Chondrocyte (in vitro differentiated cells): Measurements from ENCODE around the gene NFKBIE. TPM values are rescaled to one million over a fixed set of nuclear protein-coding genes. Genes with fewer than 3 reads are reported as not detected.

Experiments used
- DNase-seq: peaks from one replicate; pipeline ENCODE4 v3.0.0; 2021; ENCODE audit warnings: mixed read lengths, low spot score
- H3K27ac Mint-ChIP-seq: one replicate; pipeline ENCODE4 v1.8.0; 2021; ENCODE audit warnings: mild to moderate bottlenecking, moderate library complexity, mixed read lengths; ENCODE audit not compliant: unreplicated experiment
- H3K27me3 Mint-ChIP-seq: 2 replicates; pipeline ENCODE4 v1.8.0; 2021; ENCODE audit warnings: low read depth, mixed read lengths
- H3K36me3 Mint-ChIP-seq: 2 replicates; pipeline ENCODE4 v1.8.0; 2021; ENCODE audit warnings: low read depth, mixed read lengths
- H3K4me1 Mint-ChIP-seq: 2 replicates; pipeline ENCODE4 v1.8.0; 2021; ENCODE audit warnings: low read depth, mild to moderate bottlenecking, mixed read lengths
- H3K4me3 Mint-ChIP-seq: one replicate; pipeline ENCODE4 v1.8.0; 2021; ENCODE audit warnings: mild to moderate bottlenecking, moderate library complexity, mixed read lengths; ENCODE audit not compliant: unreplicated experiment
- H3K9me3 Mint-ChIP-seq: 2 replicates; pipeline ENCODE4 v1.8.0; 2021; ENCODE audit warnings: low read depth, mixed read lengths
- CTCF ChIP-seq: fragments of 200-600 bp; sonication (generic); IDR thresholded peaks from 2 replicates; pipeline ENCODE4 v1.5.0; 2021; ENCODE audit warnings: antibody characterized with exemption, mild to moderate bottlenecking, moderate library complexity
- total RNA-seq: library from RNA; stranded (reverse); gene quantifications from 3 replicates; pipeline ENCODE4 v1.2.1, GENCODE V29; 2021

NFKBIE gene
- total RNA-seq, 1 donor from 2014 or later: 6.2 TPM

- H3K27me3 Mint-ChIP-seq: no peaks in the 10 kb centered on the region
- H3K27ac Mint-ChIP-seq: peak overlapping the region; percentile 62
- no peaks in the 10 kb centered on the region for H3K9me3 Mint-ChIP-seq
- peaks cover 81% of the 10 kb centered on the region for H3K4me1 Mint-ChIP-seq
- H3K36me3 Mint-ChIP-seq: peaks cover 59% of the 10 kb centered on the region
- no peak overlapping the region for H3K4me3 Mint-ChIP-seq
- peak; percentile 64 for DNase-seq
- TF ChIP-seq CTCF: peak; percentile 78
These were observed 11.8 kb downstream of the NFKBIE start for GRCh38 chr6:44253307-44254101.

- DNase-seq: peak; percentile 29
- Mint-ChIP-seq H3K4me1 (peaks cover 79% of the 10 kb centered on the region), H3K27ac (peak overlapping the region; percentile 69), H3K27me3 (no peaks in the 10 kb centered on the region), H3K4me3 (no peak overlapping the region), H3K36me3 (peaks cover 68% of the 10 kb centered on the region), H3K9me3 (no peaks in the 10 kb centered on the region)
- TF ChIP-seq CTCF: no peak
These were observed 13.5 kb downstream of the NFKBIE start for GRCh38 chr6:44251576-44252524.

GRCh38 chr6:44250718-44251123 lies 14.6 kb downstream of the NFKBIE start:
- no peak overlapping the region for H3K27ac Mint-ChIP-seq
- peaks cover 71% of the 10 kb centered on the region for H3K4me1 Mint-ChIP-seq

GRCh38 chr6:44250067-44250717 lies 15.2 kb downstream of the NFKBIE start:
- Mint-ChIP-seq H3K4me1 (peaks cover 70% of the 10 kb centered on the region), H3K27ac (peak overlapping the region; percentile 46), H3K27me3 (no peaks in the 10 kb centered on the region), H3K36me3 (peaks cover 64% of the 10 kb centered on the region), H3K9me3 (no peaks in the 10 kb centered on the region), H3K4me3 (no peak overlapping the region)
- TF ChIP-seq CTCF: no peak
- DNase-seq: no peak

More at GRCh38 chr6:44250718-44251123, 14.6 kb downstream of the NFKBIE start:
- H3K36me3 Mint-ChIP-seq: peaks cover 68% of the 10 kb centered on the region
- no peak for DNase-seq
- no peaks in the 10 kb centered on the region for H3K27me3 Mint-ChIP-seq
- no peaks in the 10 kb centered on the region for H3K9me3 Mint-ChIP-seq
- no peak for TF ChIP-seq CTCF
- H3K4me3 Mint-ChIP-seq: no peak overlapping the region
